Activated naive CD4-positive, alpha-beta T cell treated with anti-CD3 and anti-CD28 coated beads, Interleukin-2, amount 10 ng/mL, durations not matched to agents 7 days and 5 days (primary cell): ENCODE results near the gene HOXD13.

Source experiments
- CTCF ChIA-PET: fragments of 350-600 bp; sonication (Branson Sonifier 250); formaldehyde crosslinking; loops from one replicate; lab custom pipeline; 2021; ENCODE audit warnings: antibody characterized with exemption; lab: Charles Lee
- DNase-seq: peaks from one replicate; pipeline ENCODE4 v3.0.0-alpha.2; 2020
- H3K27ac Mint-ChIP-seq: one replicate; pipeline ENCODE4 v1.8.0; 2021; ENCODE audit warnings: mild to moderate bottlenecking, moderate library complexity, mixed read lengths
- H3K27me3 Mint-ChIP-seq: one replicate; pipeline ENCODE4 v1.8.0; 2021; ENCODE audit warnings: mild to moderate bottlenecking, mixed read lengths
- H3K36me3 Mint-ChIP-seq: one replicate; pipeline ENCODE4 v1.8.0; 2021; ENCODE audit warnings: mixed read lengths
- H3K4me1 Mint-ChIP-seq: one replicate; pipeline ENCODE4 v1.8.0; 2021; ENCODE audit warnings: mixed read lengths
- H3K4me3 Mint-ChIP-seq: one replicate; pipeline ENCODE4 v1.8.0; 2021; ENCODE audit warnings: mild to moderate bottlenecking, moderate library complexity, mixed read lengths
- H3K9me3 Mint-ChIP-seq: one replicate; pipeline ENCODE4 v1.8.0; 2021; ENCODE audit warnings: mixed read lengths

Gene HOXD13

GRCh38 chr2:176102309-176102866 is 9.9 kb downstream of the HOXD13 start:
- Mint-ChIP-seq H3K27me3 (peaks cover 100% of the 10 kb centered on the region), H3K27ac (no peak overlapping the region), H3K4me1 (peaks cover 10% of the 10 kb centered on the region), H3K4me3 (no peak overlapping the region), H3K36me3 (peaks cover 5% of the 10 kb centered on the region), H3K9me3 (peaks cover 3% of the 10 kb centered on the region)
- DNase-seq: no peak
- CTCF ChIA-PET: interaction anchor here (0.8 to 1.4 kb wide), 4 partner anchors 18 to 38 kb away, joined by 3 to 5 read pairs (median 4); no protein-coding TSS in a partner anchor

- CTCF ChIA-PET: interaction anchor here (1.4 kb wide), 1 partner anchor 24 kb away, joined by 4 read pairs; no protein-coding TSS in a partner anchor
- Mint-ChIP-seq H3K4me3 (no peak overlapping the region), H3K27me3 (peaks cover 96% of the 10 kb centered on the region), H3K36me3 (peaks cover 5% of the 10 kb centered on the region), H3K4me1 (peaks cover 5% of the 10 kb centered on the region), H3K27ac (no peak overlapping the region), H3K9me3 (peaks cover 3% of the 10 kb centered on the region)
- DNase-seq: no peak
Observed at GRCh38 chr2:176103194-176103593, 10.7 kb downstream of the HOXD13 start.

- CTCF ChIA-PET: no interaction called here
- Mint-ChIP-seq H3K27ac (no peak overlapping the region), H3K36me3 (peaks cover 5% of the 10 kb centered on the region), H3K4me1 (peaks cover 6% of the 10 kb centered on the region), H3K27me3 (peaks cover 96% of the 10 kb centered on the region), H3K9me3 (peaks cover 3% of the 10 kb centered on the region), H3K4me3 (no peak overlapping the region)
- DNase-seq: no peak
Observed at GRCh38 chr2:176103742-176104315, 11.3 kb downstream of the HOXD13 start.

- CTCF ChIA-PET: no interaction called here
- DNase-seq: no peak
- H3K27me3 Mint-ChIP-seq: peaks cover 96% of the 10 kb centered on the region
- H3K4me3 Mint-ChIP-seq: no peak overlapping the region
- peaks cover 7% of the 10 kb centered on the region for H3K4me1 Mint-ChIP-seq
- peak overlapping the region; percentile 73 for H3K27ac Mint-ChIP-seq
- H3K36me3 Mint-ChIP-seq: peaks cover 7% of the 10 kb centered on the region
- peaks cover 4% of the 10 kb centered on the region for H3K9me3 Mint-ChIP-seq
Observed at GRCh38 chr2:176104316-176105077, 12.0 kb downstream of the HOXD13 start.

GRCh38 chr2:176105078-176105729 is 12.7 kb downstream of the HOXD13 start:
- CTCF ChIA-PET: no interaction called here
- H3K27me3 Mint-ChIP-seq: peaks cover 95% of the 10 kb centered on the region
- peak overlapping the region; percentile 45 for H3K27ac Mint-ChIP-seq
- H3K36me3 Mint-ChIP-seq: peaks cover 7% of the 10 kb centered on the region
- no peak for DNase-seq
- H3K9me3 Mint-ChIP-seq: peaks cover 4% of the 10 kb centered on the region
- no peak overlapping the region for H3K4me3 Mint-ChIP-seq
- H3K4me1 Mint-ChIP-seq: peaks cover 7% of the 10 kb centered on the region

- Mint-ChIP-seq H3K4me1 (peaks cover 7% of the 10 kb centered on the region), H3K36me3 (peaks cover 7% of the 10 kb centered on the region), H3K27ac (peak overlapping the region; percentile 82), H3K27me3 (peaks cover 92% of the 10 kb centered on the region), H3K4me3 (peak overlapping the region; percentile 43), H3K9me3 (peaks cover 4% of the 10 kb centered on the region)
- no peak for DNase-seq
- CTCF ChIA-PET: no interaction called here
Observed at GRCh38 chr2:176105730-176106580, 13.4 kb downstream of the HOXD13 start.

GRCh38 chr2:176106581-176107539 is 14.3 kb downstream of the HOXD13 start, which contains the start of gene HOXD11:
Gene HOXD11 (plus strand): TSS chr2:176107280. CDS start chr2:176107356, 76 bp downstream.
- CTCF ChIA-PET: no interaction called here

GRCh38 chr2:176107731-176108181 is 15.2 kb downstream of the HOXD13 start:
- Mint-ChIP-seq H3K9me3 (peaks cover 4% of the 10 kb centered on the region), H3K27ac (no peak overlapping the region), H3K27me3 (peaks cover 92% of the 10 kb centered on the region), H3K36me3 (peaks cover 9% of the 10 kb centered on the region), H3K4me1 (peaks cover 7% of the 10 kb centered on the region), H3K4me3 (no peak overlapping the region)
- CTCF ChIA-PET: no interaction called here
- no peak for DNase-seq

More at GRCh38 chr2:176106581-176107539, 14.3 kb downstream of the HOXD13 start, which contains the start of gene HOXD11:
- peak within 1 kb of the TSS; percentile 82 for H3K27ac Mint-ChIP-seq
- H3K4me1 Mint-ChIP-seq: peaks cover 7% of the 10 kb centered on the region
- peak within 1 kb of the TSS; percentile 43 for H3K4me3 Mint-ChIP-seq
- H3K36me3 Mint-ChIP-seq: peaks cover 9% of the 10 kb centered on the region
- DNase-seq: no peak
- peaks cover 92% of the 10 kb centered on the region for H3K27me3 Mint-ChIP-seq
- H3K9me3 Mint-ChIP-seq: peaks cover 4% of the 10 kb centered on the region

GRCh38 chr2:176109192-176109901 is 16.8 kb downstream of the HOXD13 start:
- no peak for DNase-seq
- CTCF ChIA-PET: interaction anchor here (0.8 to 2.3 kb wide), 6 partner anchors 11 to 419 kb away, joined by 3 to 12 read pairs (median 4); no protein-coding TSS in a partner anchor
- Mint-ChIP-seq H3K36me3 (peaks cover 9% of the 10 kb centered on the region), H3K4me3 (peak overlapping the region; percentile 24), H3K9me3 (peaks cover 4% of the 10 kb centered on the region), H3K4me1 (peaks cover 7% of the 10 kb centered on the region), H3K27me3 (peaks cover 92% of the 10 kb centered on the region), H3K27ac (peak overlapping the region; percentile 66)

- H3K36me3 Mint-ChIP-seq: peaks cover 9% of the 10 kb centered on the region
- H3K27ac Mint-ChIP-seq: peak overlapping the region; percentile 66
- no peak for DNase-seq
- no peak overlapping the region for H3K4me3 Mint-ChIP-seq
- H3K27me3 Mint-ChIP-seq: peaks cover 92% of the 10 kb centered on the region
- CTCF ChIA-PET: interaction anchor here (0.7 to 2.3 kb wide), 8 partner anchors 10 to 1625 kb away, joined by 3 to 12 read pairs (median 4); no protein-coding TSS in a partner anchor
- peaks cover 7% of the 10 kb centered on the region for H3K4me1 Mint-ChIP-seq
- peaks cover 4% of the 10 kb centered on the region for H3K9me3 Mint-ChIP-seq
Observed at GRCh38 chr2:176109946-176110345, 17.4 kb downstream of the HOXD13 start.

- Mint-ChIP-seq H3K4me1 (peaks cover 7% of the 10 kb centered on the region), H3K4me3 (no peak overlapping the region), H3K36me3 (peaks cover 9% of the 10 kb centered on the region), H3K27me3 (peaks cover 92% of the 10 kb centered on the region), H3K27ac (peak overlapping the region; percentile 78), H3K9me3 (peaks cover 4% of the 10 kb centered on the region)
- CTCF ChIA-PET: interaction anchor here (0.7 to 2.3 kb wide), 14 partner anchors 10 to 1626 kb away, joined by 3 to 12 read pairs (median 4); partner anchors contain the start of gene HOXD9
- no peak for DNase-seq
Observed at GRCh38 chr2:176110415-176111308, 18.1 kb downstream of the HOXD13 start.
